Parathyroid adenoma (tissue), 2 donors: Measurements from ENCODE around the gene COL5A2.

ENCODE experiments used
- H2AFZ ChIP-seq: fragments of 300-600 bp; sonication (generic); one replicate; pipeline ENCODE4 v1.7.0; 2017; ENCODE audit warnings: antibody characterized with exemption, mild to moderate bottlenecking
- H3K27ac ChIP-seq: fragments of 300-600 bp; sonication (generic); one replicate; pipeline ENCODE4 v1.7.0; 2017
- H3K27me3 ChIP-seq: fragments of 300-600 bp; sonication (generic); one replicate; pipeline ENCODE4 v1.7.0; 2017; ENCODE audit warnings: low read length; ENCODE audit not compliant: control insufficient read depth, insufficient read depth
- H3K36me3 ChIP-seq: fragments of 300-600 bp; sonication (generic); one replicate; pipeline ENCODE4 v1.7.0; 2017; ENCODE audit warnings: low read length; ENCODE audit not compliant: control insufficient read depth, insufficient read depth
- H3K4me1 ChIP-seq: fragments of 300-600 bp; sonication (generic); one replicate; pipeline ENCODE4 v1.7.0; 2017; ENCODE audit warnings: control low read depth
- H3K4me2 ChIP-seq: fragments of 300-600 bp; sonication (generic); one replicate; pipeline ENCODE4 v1.7.0; 2017; ENCODE audit warnings: low read length
- H3K4me3 ChIP-seq: fragments of 300-600 bp; sonication (generic); one replicate; pipeline ENCODE4 v1.7.0; 2017; ENCODE audit warnings: low read depth, low read length
- H3K79me2 ChIP-seq: fragments of 300-600 bp; sonication (generic); one replicate; pipeline ENCODE4 v1.7.0; 2017; ENCODE audit warnings: control low read depth
- H3K9ac ChIP-seq: fragments of 300-600 bp; sonication (generic); one replicate; pipeline ENCODE4 v1.7.0; 2017; ENCODE audit warnings: mild to moderate bottlenecking
- H3K9me3 ChIP-seq: fragments of 300-600 bp; sonication (generic); one replicate; pipeline ENCODE4 v1.7.0; 2017; ENCODE audit warnings: low read length; ENCODE audit not compliant: control insufficient read depth
- CTCF ChIP-seq: fragments of 300-600 bp; sonication (generic); IDR thresholded peaks from one replicate; pipeline ENCODE4 v1.7.0; 2017; ENCODE audit warnings: antibody characterized with exemption, mild to moderate bottlenecking
- donor health status: primary hyperparathyroidism.

COL5A2 gene

GRCh38 chr2:189155795-189156194, 23.8 kb downstream of the COL5A2 start:
- Histone ChIP-seq H3K79me2 (no peaks in the 10 kb centered on the region), H2AFZ (no peak overlapping the region), H3K4me2 (no peak overlapping the region), H3K9me3 (no peaks in the 10 kb centered on the region), H3K27ac (no peak overlapping the region), H3K9ac (no peak overlapping the region), H3K36me3 (no peaks in the 10 kb centered on the region), H3K27me3 (no peaks in the 10 kb centered on the region), H3K4me3 (no peak overlapping the region), H3K4me1 (no peaks in the 10 kb centered on the region)
- TF ChIP-seq CTCF, result no peak

GRCh38 chr2:189153619-189154018, 25.9 kb downstream of the COL5A2 start:
- Histone ChIP-seq H3K9me3 (no peaks in the 10 kb centered on the region), H3K4me1 (no peaks in the 10 kb centered on the region), H3K9ac (no peak overlapping the region), H3K79me2 (no peaks in the 10 kb centered on the region), H3K27me3 (no peaks in the 10 kb centered on the region), H3K4me2 (no peak overlapping the region), H2AFZ (no peak overlapping the region), H3K27ac (no peak overlapping the region), H3K4me3 (no peak overlapping the region), H3K36me3 (no peaks in the 10 kb centered on the region)
- no peak for TF ChIP-seq CTCF

- Histone ChIP-seq H3K36me3 (no peaks in the 10 kb centered on the region), H2AFZ (no peak overlapping the region), H3K27me3 (no peaks in the 10 kb centered on the region), H3K9me3 (no peaks in the 10 kb centered on the region), H3K9ac (no peak overlapping the region), H3K79me2 (no peaks in the 10 kb centered on the region), H3K4me3 (no peak overlapping the region), H3K27ac (no peak overlapping the region), H3K4me1 (no peaks in the 10 kb centered on the region), H3K4me2 (no peak overlapping the region)
- TF ChIP-seq CTCF, result no peak
These were observed 27.1 kb downstream of the COL5A2 start for GRCh38 chr2:189152483-189152882.

GRCh38 chr2:189151906-189152305, 27.7 kb downstream of the COL5A2 start:
- no peak overlapping the region for H3K27ac ChIP-seq

More at GRCh38 chr2:189151906-189152305, 27.7 kb downstream of the COL5A2 start:
- no peaks in the 10 kb centered on the region for H3K36me3 ChIP-seq
- no peaks in the 10 kb centered on the region for H3K4me1 ChIP-seq
- H3K4me3 ChIP-seq, result no peak overlapping the region
- no peak for TF ChIP-seq CTCF
- no peaks in the 10 kb centered on the region for H3K9me3 ChIP-seq
- H3K27me3 ChIP-seq, result no peaks in the 10 kb centered on the region
- no peak overlapping the region for H2AFZ ChIP-seq
- H3K4me2 ChIP-seq, result no peak overlapping the region
- no peak overlapping the region for H3K9ac ChIP-seq
- H3K79me2 ChIP-seq, result no peaks in the 10 kb centered on the region
